H1 (cell line): ENCODE results near the gene SBK2. TPM values are rescaled to one million over a fixed set of nuclear protein-coding genes. Genes with fewer than 3 reads are reported as not detected.

Experiments used
- CTCF ChIA-PET: fragments of 300-600 bp; sonication (Branson Sonifier 250); formaldehyde crosslinking; loops from one replicate; lab custom pipeline; 2021; ENCODE audit not compliant: partially characterized antibody; lab: Charles Lee
- POLR2A ChIA-PET: fragments of 300-600 bp; sonication (Branson Sonifier 250); formaldehyde crosslinking; loops from one replicate; lab custom pipeline; 2021; ENCODE audit warnings: inconsistent platforms; ENCODE audit not compliant: partially characterized antibody; lab: Charles Lee
- DNase-seq, 2 experiments: peaks; one replicate each; pipeline versions ENCODE4 v3.0.0 to v3.0.0-alpha.2; 2010 to 2022; ENCODE audit warnings: low spot score in 2 of 2, low read depth in 1 of 2, mixed read lengths in 1 of 2
- FAIRE-seq: peaks from 2 replicates; lab custom pipeline; 2011; peaks lifted over from hg19 to GRCh38; lab: Jason Lieb, UNC
- H2AFZ ChIP-seq: 2 replicates; pipeline ENCODE4 v1.8.1; 2012; ENCODE audit warnings: low read length, inconsistent platforms
- H2AK5ac ChIP-seq: 2 replicates; pipeline ENCODE4 v1.6.1; 2013; ENCODE audit warnings: low read depth, low read length
- H2BK120ac ChIP-seq: replicated peaks from 2 replicates; pipeline ENCODE3; 2013; ENCODE audit warnings: low read depth, low read length, inconsistent platforms
- H2BK12ac ChIP-seq: 2 replicates; pipeline ENCODE4 v1.6.1; 2013; ENCODE audit warnings: low read depth, low read length
- H2BK15ac ChIP-seq: 2 replicates; pipeline ENCODE4 v1.6.1; 2013; ENCODE audit warnings: low read length
- H2BK20ac ChIP-seq: 2 replicates; pipeline ENCODE4 v1.6.1; 2013; ENCODE audit warnings: low read length
- H2BK5ac ChIP-seq: 2 replicates; pipeline ENCODE4 v1.6.1; 2013; ENCODE audit warnings: low read depth, low read length
- H3K14ac ChIP-seq: 2 replicates; pipeline ENCODE4 v1.6.1; 2013; ENCODE audit warnings: inconsistent platforms; ENCODE audit not compliant: insufficient read length
- H3K18ac ChIP-seq: 2 replicates; pipeline ENCODE4 v1.6.1; 2013; ENCODE audit warnings: low read length; ENCODE audit errors: extremely low read depth
- H3K23ac ChIP-seq: 2 replicates; pipeline ENCODE4 v1.6.1; 2013; ENCODE audit warnings: inconsistent platforms; ENCODE audit not compliant: insufficient read length
- H3K23me2 ChIP-seq: 2 replicates; pipeline ENCODE4 v1.6.1; 2013; ENCODE audit warnings: low read depth, low read length
- H3K27ac ChIP-seq: 2 replicates; pipeline ENCODE4 v1.6.1; 2011; ENCODE audit warnings: low read depth, low read length, inconsistent platforms
- H3K27me3 ChIP-seq, 4 experiments: replicated peaks in 1 of 4; 1 replicate in 1 of 4; 2 replicates in 3 of 4; pipeline versions ENCODE4 v1.6.1 to v1.8.1; 2011 to 2013; ENCODE audit warnings: low read length in 3 of 4, mild to moderate bottlenecking in 3 of 4, inconsistent platforms in 2 of 4, mixed read lengths in 2 of 4, moderate library complexity in 1 of 4; ENCODE audit not compliant: control insufficient read depth in 3 of 4, insufficient read depth in 3 of 4; ENCODE audit errors: extremely low read depth in 1 of 4
- H3K36me3 ChIP-seq, 4 experiments: 2 replicates each; pipeline versions ENCODE4 v1.6.1 to v1.8.1; 2011 to 2013; ENCODE audit warnings: mild to moderate bottlenecking in 4 of 4, low read length in 3 of 4, moderate library complexity in 2 of 4, control low read depth in 1 of 4, inconsistent platforms in 1 of 4; ENCODE audit not compliant: insufficient read depth in 4 of 4, control insufficient read depth in 2 of 4
- H3K4ac ChIP-seq: replicated peaks from 2 replicates; pipeline ENCODE3; 2013; ENCODE audit warnings: low read length, low read depth, mixed read lengths, inconsistent platforms; ENCODE audit not compliant: insufficient read length
- H3K4me1 ChIP-seq, 4 experiments: replicated peaks in 1 of 4; 1 replicate in 1 of 4; 2 replicates in 3 of 4; pipeline versions ENCODE4 v1.6.1 to v1.8.1; 2011 to 2013; ENCODE audit warnings: low read length in 3 of 4, inconsistent platforms in 2 of 4, mixed read lengths in 1 of 4; ENCODE audit not compliant: insufficient read depth in 4 of 4, control insufficient read depth in 3 of 4
- H3K4me2 ChIP-seq, 2 experiments: 2 replicates each; pipeline versions ENCODE4 v1.6.1 to v1.8.1; 2011 to 2013; ENCODE audit warnings: low read depth in 2 of 2, low read length in 2 of 2, control low read depth in 1 of 2, inconsistent platforms in 1 of 2, mild to moderate bottlenecking in 1 of 2; ENCODE audit not compliant: insufficient read depth in 1 of 2
- H3K4me3 ChIP-seq, 4 experiments: fragments of 200-600, 300-600 bp in 1 of 4; sonication (generic), shearing (Covaris generic), sonication (Bioruptor Twin) in 1 of 4; 2 replicates each; pipeline versions ENCODE4 v1.5.1 to v1.8.1; 2011 to 2016; ENCODE audit warnings: low read length in 4 of 4, low read depth in 3 of 4, control low read depth in 2 of 4, inconsistent platforms in 2 of 4, mild to moderate bottlenecking in 2 of 4, mixed read lengths in 1 of 4, moderate library complexity in 1 of 4; ENCODE audit not compliant: insufficient read depth in 2 of 4; ENCODE audit errors: extremely low read depth in 1 of 4
- H3K56ac ChIP-seq: replicated peaks from 2 replicates; pipeline ENCODE3; 2013; ENCODE audit warnings: low read depth, mild to moderate bottlenecking, mixed read lengths, low read length, inconsistent platforms; ENCODE audit not compliant: insufficient read length
- H3K79me1 ChIP-seq: 2 replicates; pipeline ENCODE4 v1.6.1; 2013; ENCODE audit warnings: low read depth, low read length, control low read depth
- H3K79me2 ChIP-seq, 2 experiments: 2 replicates each; pipeline versions ENCODE4 v1.6.1 to v1.8.1; 2012 to 2013; ENCODE audit warnings: low read length in 2 of 2, mild to moderate bottlenecking in 2 of 2, inconsistent platforms in 1 of 2; ENCODE audit not compliant: insufficient read depth in 2 of 2, control insufficient read depth in 1 of 2
- H3K9ac ChIP-seq, 4 experiments: replicated peaks in 1 of 4; 1 replicate in 1 of 4; 2 replicates in 3 of 4; pipeline versions ENCODE4 v1.6.1 to v1.8.1; 2011 to 2013; ENCODE audit warnings: low read depth in 3 of 4, low read length in 3 of 4, control low read depth in 2 of 4, mild to moderate bottlenecking in 2 of 4, moderate library complexity in 2 of 4, inconsistent platforms in 1 of 4; ENCODE audit errors: extremely low read depth in 1 of 4
- H3K9me3 ChIP-seq, 2 experiments: 2 replicates each; pipeline versions ENCODE4 v1.6.1 to v1.8.1; 2012 to 2013; ENCODE audit warnings: mild to moderate bottlenecking in 2 of 2, moderate library complexity in 2 of 2, control low read depth in 1 of 2, inconsistent platforms in 1 of 2, low read depth in 1 of 2, low read length in 1 of 2, mixed read lengths in 1 of 2; ENCODE audit not compliant: insufficient read depth in 2 of 2
- H4K20me1 ChIP-seq, 2 experiments: replicated peaks in 1 of 2; 2 replicates each; pipeline versions ENCODE3 to v1.8.1; 2011 to 2013; ENCODE audit warnings: inconsistent platforms in 2 of 2, low read length in 2 of 2, mild to moderate bottlenecking in 1 of 2; ENCODE audit not compliant: insufficient read depth in 2 of 2, control insufficient read depth in 1 of 2
- H4K5ac ChIP-seq: 2 replicates; pipeline ENCODE4 v1.6.1; 2013; ENCODE audit warnings: low read length, low read depth, mixed read lengths, inconsistent platforms; ENCODE audit not compliant: insufficient read length
- H4K8ac ChIP-seq: 2 replicates; pipeline ENCODE4 v1.8.0; 2013; ENCODE audit warnings: mild to moderate bottlenecking, moderate library complexity, low read length, inconsistent platforms; ENCODE audit not compliant: insufficient read depth; ENCODE audit errors: extremely low read depth
- H4K91ac ChIP-seq: replicated peaks from 2 replicates; pipeline ENCODE3; 2013; ENCODE audit warnings: low read length, mixed read lengths, inconsistent platforms; ENCODE audit not compliant: insufficient read length
- BACH1 ChIP-seq: IDR thresholded peaks from 2 replicates; pipeline ENCODE4 v1.6.1; 2012; ENCODE audit warnings: low read length, improper control_type of control experiment
- CBX5 ChIP-seq: fragments of 300-800, 300-1000 bp; sonication (generic); IDR thresholded peaks from 2 replicates; pipeline ENCODE4 v1.7.1; 2016; ENCODE audit warnings: antibody characterized with exemption, low read length, low read depth
- JUN ChIP-seq: IDR thresholded peaks from 2 replicates; pipeline ENCODE4 v1.6.1; 2011; ENCODE audit warnings: low read depth, mild to moderate bottlenecking, improper control_type of control experiment, low read length
- MAFK ChIP-seq: IDR thresholded peaks from 2 replicates; pipeline ENCODE4 v1.6.1; 2012; ENCODE audit warnings: low read depth, mild to moderate bottlenecking, improper control_type of control experiment, low read length
- POU5F1 ChIP-seq: IDR thresholded peaks from 2 replicates; pipeline ENCODE4 v1.6.1; 2011; ENCODE audit warnings: low read depth, mild to moderate bottlenecking, low read length, moderate library complexity
- SAP30 ChIP-seq: fragments of 300-600 bp; sonication (generic); IDR thresholded peaks from 2 replicates; pipeline ENCODE4 v1.7.1; 2012; ENCODE audit warnings: low read length, moderate library complexity, mild to moderate bottlenecking, inconsistent platforms; ENCODE audit not compliant: insufficient read depth, insufficient replicate concordance
- SP1 ChIP-seq: IDR thresholded peaks from 2 replicates; pipeline ENCODE4 v1.6.1; 2011; ENCODE audit warnings: low read depth, low read length
- SUZ12 ChIP-seq: fragments of 200-600 bp; sonication (generic); IDR thresholded peaks from 2 replicates; pipeline ENCODE4 v1.6.1; 2012; ENCODE audit warnings: mild to moderate bottlenecking, inconsistent platforms, low read length, moderate library complexity, mixed read lengths
- TEAD4 ChIP-seq: IDR thresholded peaks from 2 replicates; pipeline ENCODE4 v1.6.1; 2012; ENCODE audit warnings: low read depth, low read length, inconsistent platforms, mixed read lengths
- WGBS, 2 experiments: shearing (Covaris generic) in 1 of 2; methylation state at CpG; one replicate each; pipeline versions ENCODE4 v1.1.6 to v1.1.7; 2013 to 2015; ENCODE audit warnings: low lambda C conversion rate in 2 of 2, mixed read lengths in 2 of 2, inconsistent platforms in 1 of 2, low coverage in 1 of 2, missing lambda C conversion rate in 1 of 2; ENCODE audit not compliant: insufficient replicate concordance in 2 of 2, insufficient coverage in 1 of 2, insufficient read length in 1 of 2; ENCODE audit errors: extremely low coverage in 1 of 2, missing lambda C conversion rate in 1 of 2; 5-methylcytosine and 5-hydroxymethylcytosine counted together
- polyA plus RNA-seq, 7 experiments: library from polyadenylated mRNA; depleted of rRNA in 3 of 7; stranded (reverse) in 5 of 7; unstranded in 2 of 7; fragments of >200 nt in 5 of 7; fragments of 200-250 nt in 2 of 7; gene quantifications; 1 replicate in 5 of 7; 2 replicates in 1 of 7; 4 replicates in 1 of 7; pipeline versions ENCODE4 v1.2.1 to v1.2.3, GENCODE V29; 2011 to 2013; ENCODE audit warnings: missing spikeins in 2 of 7, mixed read lengths in 2 of 7
- total RNA-seq: library from RNA; stranded (reverse); fragmentation: NEBNext Ultra II Directional; extraction: Animal tissue kit (Norgen Biotek cat#: 25700); gene quantifications from 2 replicates; pipeline ENCODE4 v1.2.1, GENCODE V29; 2021
- TF ChIP-seq, protein P1 (sequence below): IDR thresholded peaks from 2 replicates; pipeline ENCODE4 v1.6.1; 2012; ENCODE audit warnings: inconsistent platforms
- TF ChIP-seq, protein P2 (sequence below): IDR thresholded peaks from 2 replicates; pipeline ENCODE4 v1.6.1; 2011; ENCODE audit warnings: low read depth, mild to moderate bottlenecking, low read length; ENCODE audit not compliant: insufficient read depth

Gene SBK2
- total and polyA plus RNA-seq, 2 of the 8 experiments (the other 6 are each of a cell fraction or from before 2014, with no cell fraction given): 3.2 to 4.1 TPM

DNA sequence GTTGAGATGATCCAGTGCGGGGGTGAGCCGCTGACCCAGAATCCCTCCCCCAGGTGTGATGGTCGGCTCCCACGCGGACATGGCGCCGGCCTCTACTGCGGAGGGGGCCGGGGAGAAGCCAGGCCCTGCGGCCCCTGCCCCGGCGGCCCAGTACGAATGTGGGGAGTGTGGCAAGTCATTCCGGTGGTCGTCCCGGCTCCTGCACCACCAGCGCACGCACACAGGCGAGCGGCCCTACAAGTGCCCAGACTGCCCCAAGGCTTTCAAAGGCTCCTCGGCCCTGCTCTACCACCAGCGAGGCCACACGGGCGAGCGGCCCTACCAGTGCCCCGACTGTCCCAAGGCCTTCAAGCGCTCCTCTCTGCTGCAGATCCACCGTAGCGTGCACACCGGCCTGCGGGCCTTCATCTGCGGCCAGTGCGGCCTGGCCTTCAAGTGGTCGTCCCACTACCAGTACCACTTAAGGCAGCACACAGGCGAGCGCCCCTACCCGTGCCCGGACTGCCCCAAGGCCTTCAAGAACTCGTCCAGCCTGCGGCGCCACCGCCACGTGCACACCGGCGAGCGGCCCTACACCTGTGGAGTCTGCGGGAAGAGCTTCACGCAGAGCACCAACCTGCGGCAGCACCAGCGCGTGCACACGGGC, 55.7 kb downstream of the SBK2 start:
- ChIA-PET CTCF (interaction anchor here (0.9 to 2.8 kb wide), 2 partner anchors 14 to 23 kb away, joined by 3 to 20 read pairs; no protein-coding TSS in a partner anchor), POLR2A (interaction anchor here (0.6 to 4.9 kb wide), 4 partner anchors 9 to 20 kb away, joined by 3 to 27 read pairs (median 3); no protein-coding TSS in a partner anchor)
- Histone ChIP-seq H3K4me1 (peaks cover 0 to 22% (median 15%) of the 10 kb centered on the region in 4 experiments; a peak in 6 of 7 replicates), H4K20me1 (peaks cover 0 to 5% of the 10 kb centered on the region in 2 experiments), H3K23ac (no peak overlapping the region), H2AK5ac (no peak overlapping the region; the same call in 1 of the 2 replicates), H3K79me1 (peaks cover 13% of the 10 kb centered on the region), H3K36me3 (peaks cover 0 to 10% (median 0%) of the 10 kb centered on the region in 4 experiments; a peak in 2 of 8 replicates), H3K9ac (no peak overlapping the region), H4K8ac (peak overlapping the region; percentile 57), H3K4me2 (peak overlapping the region; percentile 1 to 42; a peak in 2 of 4 replicates), H4K5ac (no peak overlapping the region), H2BK120ac (no peak overlapping the region), H3K18ac (peak overlapping the region; percentile 60; the same call in 1 of the 2 replicates), H2BK20ac (peak overlapping the region; percentile 48; the same call in 1 of the 2 replicates), H3K9me3 (no peaks in the 10 kb centered on the region), H3K56ac (no peak overlapping the region), H3K4ac (no peak overlapping the region), H3K23me2 (peaks cover 10% of the 10 kb centered on the region), H4K91ac (peak overlapping the region; percentile 91), H3K27me3 (no peaks in the 10 kb centered on the region), H2BK5ac (no peak overlapping the region; the same call in 1 of the 2 replicates), H3K4me3 (peak overlapping the region in 1 of 4 experiments; percentile 25; a peak in 1 of 8 replicates), H3K14ac (no peak overlapping the region), H2AFZ (no peak overlapping the region), H3K27ac (no peak overlapping the region), H2BK15ac (no peak overlapping the region), H3K79me2 (peaks cover 0 to 23% of the 10 kb centered on the region in 2 experiments; a peak in 2 of 4 replicates), H2BK12ac (no peak overlapping the region)
- no peak for FAIRE-seq
- peak in 1 of 2 experiments; percentile 69 for DNase-seq
- WGBS, 2 experiments: 86% methylated on average over 45 of the region's 52 CpGs; no CpG with 5 or more reads in 1 of the 2 experiments
- no peak for TF ChIP-seq BACH1
- TF ChIP-seq, protein P1, sequence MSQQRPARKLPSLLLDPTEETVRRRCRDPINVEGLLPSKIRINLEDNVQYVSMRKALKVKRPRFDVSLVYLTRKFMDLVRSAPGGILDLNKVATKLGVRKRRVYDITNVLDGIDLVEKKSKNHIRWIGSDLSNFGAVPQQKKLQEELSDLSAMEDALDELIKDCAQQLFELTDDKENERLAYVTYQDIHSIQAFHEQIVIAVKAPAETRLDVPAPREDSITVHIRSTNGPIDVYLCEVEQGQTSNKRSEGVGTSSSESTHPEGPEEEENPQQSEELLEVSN: peak; percentile 51; the same call in 1 of the 2 replicates
- TF ChIP-seq TEAD4: no peak
- no peak for TF ChIP-seq SAP30
- TF ChIP-seq POU5F1: no peak
- no peak for TF ChIP-seq SP1
- TF ChIP-seq, protein P2, sequence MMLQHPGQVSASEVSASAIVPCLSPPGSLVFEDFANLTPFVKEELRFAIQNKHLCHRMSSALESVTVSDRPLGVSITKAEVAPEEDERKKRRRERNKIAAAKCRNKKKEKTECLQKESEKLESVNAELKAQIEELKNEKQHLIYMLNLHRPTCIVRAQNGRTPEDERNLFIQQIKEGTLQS: no peak
- no peak for TF ChIP-seq JUN
- TF ChIP-seq MAFK: no peak
- TF ChIP-seq SUZ12: no peak
- TF ChIP-seq CBX5: no peak
